GOT3 (cell line): ENCODE measurements around the gene KDM7A.

ENCODE experiments used
- DNase-seq: peaks from one replicate; lab custom pipeline; 2025; ENCODE audit warnings: mixed read lengths; lab: John Stamatoyannopoulos, UW

Gene KDM7A

DNA sequence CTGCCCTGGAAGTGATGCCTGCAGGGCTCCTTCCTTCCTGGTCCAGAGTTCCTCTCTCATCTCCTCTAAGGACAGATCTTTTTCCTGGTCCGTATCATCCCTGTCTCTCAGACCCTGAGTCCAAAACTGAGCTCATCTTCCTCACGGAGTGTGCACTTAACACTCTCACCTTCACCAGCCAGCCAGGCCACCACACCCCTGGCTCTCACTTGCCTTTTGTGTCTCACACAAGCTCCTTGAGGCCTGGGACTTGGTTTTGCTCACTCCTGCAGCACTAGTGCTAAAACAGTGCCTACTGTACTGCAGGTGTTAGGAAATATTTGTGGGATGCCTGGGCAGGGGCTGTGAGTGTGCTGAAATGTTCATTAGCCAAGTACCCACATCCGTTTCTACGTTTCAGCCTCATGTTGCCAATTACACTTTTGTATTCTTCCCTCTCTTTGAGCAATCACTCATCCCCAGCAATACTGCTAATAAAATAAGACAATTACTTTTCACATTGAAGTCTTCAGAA is 92.6 kb downstream of the KDM7A start:
- no peak for DNase-seq

DNA sequence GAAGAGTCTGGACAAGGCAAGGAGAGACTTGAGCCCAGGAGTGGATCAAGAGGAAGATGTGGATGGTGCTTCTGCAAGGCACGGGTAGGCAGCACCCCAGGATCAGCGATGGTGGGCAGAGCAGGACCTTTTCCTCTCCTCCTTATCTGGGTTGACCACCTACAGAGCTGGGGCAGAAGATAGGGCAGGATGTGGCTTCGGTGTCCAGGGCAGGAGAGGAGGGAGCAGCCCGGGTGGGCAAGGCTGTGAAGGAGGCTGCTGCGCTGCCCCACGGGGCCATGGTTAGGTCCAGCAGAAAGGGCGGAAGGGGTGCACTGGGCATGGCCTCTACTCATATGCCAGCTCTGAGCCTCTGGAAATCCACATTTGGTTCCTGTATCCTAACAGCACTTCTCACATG is 94.0 kb downstream of the KDM7A start:
- no peak for DNase-seq

DNA sequence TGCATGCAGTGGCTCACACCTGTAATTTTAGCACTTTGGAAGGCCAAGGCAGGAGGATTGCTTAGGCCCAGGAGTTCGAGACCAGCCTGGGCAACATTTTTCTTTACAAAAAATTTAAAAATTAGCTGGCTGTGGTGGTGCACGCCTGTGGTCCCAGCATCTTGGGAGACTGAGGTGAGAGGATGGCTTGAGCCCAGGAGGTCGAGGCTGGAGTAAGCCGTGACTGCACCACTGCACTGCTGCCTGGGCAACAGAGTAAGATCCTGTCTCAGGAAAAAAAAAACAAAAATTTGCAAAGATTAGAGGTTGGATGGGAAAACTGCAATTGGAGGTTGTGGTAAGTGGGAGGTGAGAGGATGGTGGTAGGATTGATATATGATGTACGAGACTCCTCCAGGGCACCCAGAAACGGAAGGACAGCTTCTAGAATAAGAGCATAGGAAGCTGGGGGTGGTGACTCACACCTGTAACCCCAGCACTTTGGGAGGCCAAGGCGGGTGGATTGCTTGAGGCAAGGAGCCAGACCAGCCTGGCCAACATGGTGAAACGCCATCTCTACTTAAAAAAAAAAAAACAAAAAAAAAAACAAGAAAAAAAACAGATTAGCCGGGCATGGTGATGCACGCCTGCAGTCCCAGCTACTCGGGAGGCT is 94.9 kb downstream of the KDM7A start:
- no peak for DNase-seq

DNA sequence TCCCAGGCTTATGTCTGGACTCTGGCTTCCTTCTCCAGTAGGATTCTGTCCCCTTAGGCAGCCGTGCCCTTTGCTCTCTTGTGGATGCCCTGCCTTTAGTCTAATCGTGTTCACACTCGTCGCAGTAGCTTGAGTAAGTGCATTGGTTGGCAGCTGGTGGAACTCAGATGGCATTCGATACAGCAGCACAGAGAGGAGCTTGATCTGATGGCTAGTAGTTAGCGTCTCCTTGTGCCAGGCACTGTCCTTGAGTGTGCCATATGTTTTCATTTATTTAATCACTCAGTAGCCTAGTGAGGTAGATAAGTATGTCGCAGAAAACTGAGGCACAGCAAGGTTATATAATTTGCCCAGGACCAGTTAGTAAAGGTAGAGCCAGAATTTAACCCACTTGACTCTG is 95.9 kb downstream of the KDM7A start:
- no peak for DNase-seq

DNA sequence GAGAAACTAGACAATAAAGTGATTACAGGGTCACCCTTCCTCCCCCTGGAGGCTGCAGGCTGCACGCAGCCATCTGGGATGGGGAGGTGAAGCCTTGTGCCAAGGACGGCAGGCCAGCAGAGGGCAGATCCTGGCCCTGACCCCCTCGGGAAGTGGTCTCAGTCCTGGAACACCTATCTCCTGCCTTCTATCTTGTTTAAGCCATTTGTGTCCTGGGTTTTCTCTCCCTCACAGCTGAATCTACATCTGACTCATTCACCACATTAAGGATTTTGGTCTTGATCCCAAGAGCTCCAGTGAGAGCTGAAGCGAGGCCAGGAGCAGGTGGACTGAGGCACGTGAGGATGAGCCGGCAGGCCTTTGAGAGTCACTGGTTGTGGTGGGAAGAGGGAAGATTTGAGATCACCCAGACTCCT is 97.7 kb downstream of the KDM7A start:
- no peak for DNase-seq

DNA sequence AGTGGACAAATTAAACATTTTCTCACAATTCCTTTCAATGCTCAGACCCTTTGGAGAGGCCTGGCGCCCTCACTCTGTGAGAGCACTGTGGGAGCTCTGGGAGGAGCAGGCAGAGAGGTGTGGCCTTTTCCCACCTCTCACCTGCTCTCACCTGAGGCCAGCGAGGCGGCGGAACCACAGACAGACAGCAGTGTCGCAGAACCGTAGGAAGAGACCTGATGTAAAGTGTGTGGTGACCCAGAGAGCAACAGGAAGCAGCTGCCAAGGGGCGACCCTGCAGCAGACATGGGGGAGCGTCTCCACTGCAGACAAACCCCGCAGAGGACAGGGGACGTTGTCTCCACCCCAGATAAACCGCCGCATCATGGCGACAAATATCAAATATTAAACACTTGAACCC is 98.4 kb downstream of the KDM7A start:
- DNase-seq, result no peak

DNA sequence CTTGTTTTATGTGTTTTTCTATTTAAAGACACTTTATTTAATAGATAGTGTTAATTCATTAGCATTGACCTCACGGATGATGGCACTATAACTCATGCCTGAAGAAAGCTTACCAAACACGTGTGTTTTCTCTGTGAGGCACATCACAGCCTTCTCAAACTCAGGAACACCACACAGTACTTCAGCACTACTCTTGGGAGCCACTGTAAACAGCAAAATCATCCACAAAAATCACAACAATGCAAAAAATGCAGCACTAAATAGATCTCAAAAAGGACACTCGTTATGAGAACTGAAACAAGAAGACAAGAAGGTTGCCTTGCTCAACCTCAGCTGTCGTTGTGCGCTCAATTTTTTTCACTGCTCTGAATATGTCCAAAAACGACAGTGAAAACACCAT is 102.0 kb downstream of the KDM7A start:
- no peak for DNase-seq

DNA sequence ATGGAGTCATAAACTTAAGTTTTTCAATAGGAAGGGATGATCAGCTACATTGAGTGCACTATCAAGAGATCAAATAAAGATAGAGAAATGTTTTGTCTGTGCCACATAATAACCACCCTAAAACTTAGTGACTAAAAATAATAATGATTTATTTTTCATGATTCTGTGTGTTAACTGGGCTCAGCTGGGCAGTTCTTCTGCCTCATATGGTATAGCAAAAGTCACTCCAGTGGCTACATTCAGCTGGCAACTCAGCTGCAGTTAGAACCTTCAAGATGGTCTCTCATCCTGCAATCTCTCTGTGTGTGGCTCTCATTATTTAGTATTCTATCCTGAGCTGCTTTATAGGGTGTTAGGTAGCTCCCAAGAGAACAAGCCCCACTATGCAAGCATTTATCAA is 106.2 kb downstream of the KDM7A start:
- DNase-seq, result no peak

DNA sequence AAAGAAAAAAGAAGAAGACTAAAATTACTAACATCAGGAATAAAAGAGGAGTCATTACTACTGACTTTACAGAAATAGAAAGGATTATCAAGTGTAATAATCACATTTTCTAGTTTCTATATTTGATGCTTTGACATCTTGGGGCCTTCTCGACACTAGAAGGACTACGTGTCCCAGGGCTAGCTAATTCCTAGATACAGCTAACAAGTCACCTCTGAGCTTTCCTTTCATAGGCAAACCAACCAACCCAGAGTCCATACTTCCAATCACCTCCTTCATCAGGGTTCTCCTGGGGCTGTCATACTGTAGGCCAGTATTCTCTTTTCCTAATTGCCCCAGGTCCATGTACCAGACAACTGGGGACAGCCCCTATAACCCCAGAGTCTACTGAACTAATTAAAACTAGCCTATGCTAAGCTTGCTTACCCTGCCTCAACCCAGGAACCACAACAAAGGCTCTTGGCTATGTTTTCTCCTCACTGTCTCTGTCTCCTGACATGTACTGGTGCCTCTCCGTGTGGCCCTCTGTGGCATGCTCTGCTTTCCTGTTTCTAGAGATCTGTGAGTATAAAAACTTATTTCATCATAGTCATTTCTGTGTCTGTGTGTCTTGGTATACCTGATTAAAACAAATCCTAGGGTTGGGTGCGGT is 107.4 kb downstream of the KDM7A start:
- DNase-seq, result no peak

DNA sequence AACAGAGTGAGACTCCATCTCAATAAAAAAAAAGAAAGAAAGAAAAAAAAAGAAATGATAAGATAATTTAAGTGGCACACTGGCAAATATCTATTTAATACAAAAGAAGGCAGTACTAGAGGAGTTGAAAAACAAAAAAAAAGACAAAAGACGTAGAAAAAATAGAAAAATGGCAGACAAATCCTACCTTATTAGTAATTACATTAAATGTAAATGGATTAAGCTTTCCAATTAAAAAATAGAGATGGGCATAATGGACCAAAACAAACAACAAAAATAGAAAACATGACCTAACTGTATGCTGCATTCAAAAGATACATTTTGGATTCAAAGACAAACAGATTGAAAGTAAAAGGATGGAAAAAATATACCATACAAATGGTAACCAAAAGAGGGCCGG is 108.8 kb downstream of the KDM7A start:
- no peak for DNase-seq

DNA sequence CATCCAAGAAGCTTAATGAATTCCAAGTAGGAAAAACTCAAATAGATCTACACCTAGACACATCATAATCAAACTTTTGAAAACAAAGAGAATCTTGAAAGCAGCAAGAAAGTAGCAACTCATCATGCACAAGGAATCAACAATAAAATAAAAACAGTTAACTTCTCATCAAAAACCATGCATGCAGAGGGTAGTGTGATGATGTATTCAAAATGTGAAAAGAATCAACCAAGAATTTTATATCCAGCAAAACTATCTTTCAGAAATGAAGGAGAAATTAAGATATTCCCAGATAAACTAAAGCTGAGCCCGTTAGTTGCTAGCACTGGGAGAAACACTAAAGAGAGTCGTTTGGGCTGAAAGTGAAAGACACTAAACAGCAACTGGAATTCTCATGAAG is 109.7 kb downstream of the KDM7A start:
- no peak for DNase-seq

DNA sequence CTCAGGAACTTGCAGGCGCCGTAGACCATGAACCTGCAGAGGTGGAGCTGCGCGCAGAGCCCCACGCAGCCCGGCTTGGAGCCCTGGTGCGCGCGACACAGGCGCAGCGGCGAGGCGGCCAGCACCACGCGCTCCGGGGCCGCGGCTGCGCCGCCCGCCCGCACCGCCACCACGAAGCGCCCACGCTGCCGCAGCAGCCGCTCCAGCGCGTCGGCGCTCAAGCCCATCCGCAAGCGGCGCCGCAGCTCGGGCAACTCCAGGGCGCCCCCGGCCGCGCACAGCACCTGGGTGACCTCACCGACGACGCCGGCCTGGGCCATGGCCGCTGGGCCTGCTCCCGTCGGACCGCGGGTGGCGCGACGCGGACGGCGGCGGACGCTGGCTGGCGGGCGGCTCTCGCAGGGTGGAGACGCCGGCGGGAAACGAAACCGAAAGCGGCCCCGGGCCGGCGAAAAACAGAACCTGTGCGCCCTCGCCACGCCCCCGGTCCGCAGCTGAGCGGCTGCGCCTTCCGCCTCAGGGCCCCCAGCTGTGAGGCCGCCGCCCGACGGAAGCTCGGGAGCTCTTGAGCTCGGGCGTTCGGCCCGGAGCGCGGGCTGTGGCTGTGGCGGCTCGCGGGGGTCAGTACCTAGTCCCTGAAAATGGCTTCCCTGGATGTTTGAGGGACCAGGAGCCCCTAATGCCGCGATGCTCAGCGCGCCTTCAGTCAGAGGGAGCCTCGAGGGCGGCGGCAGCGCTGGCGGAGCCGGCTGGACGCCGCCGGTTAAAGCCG is 114.1 kb downstream of the KDM7A start, which contains the start of gene PARP12:
TSS of gene PARP12 (minus strand) at position 424 of the 772 bp plus-strand sequence. CDS start at position 320, 104 bp downstream.
- peak; percentile 37 for DNase-seq

DNA sequence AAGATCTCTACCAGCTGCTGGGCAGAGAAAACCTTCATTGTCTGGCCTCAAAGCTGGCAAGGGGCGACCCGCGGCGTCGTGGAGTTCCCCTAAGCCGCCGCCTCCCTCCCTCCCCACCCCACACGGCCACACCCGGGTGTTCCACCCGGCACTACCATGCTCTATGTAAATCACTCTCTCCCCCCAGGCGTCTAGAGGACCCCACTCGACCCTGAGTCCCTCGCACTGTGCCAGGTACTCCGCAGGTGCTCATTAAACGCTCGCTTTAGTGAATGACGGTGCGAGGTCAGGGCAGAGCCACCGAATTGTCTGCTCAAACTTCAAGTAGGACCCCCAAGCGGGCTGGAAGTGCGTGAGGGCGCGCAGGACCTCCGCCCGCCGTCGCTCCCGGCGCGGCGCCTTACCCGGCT is 114.7 kb downstream of the KDM7A start:
- no peak for DNase-seq

DNA sequence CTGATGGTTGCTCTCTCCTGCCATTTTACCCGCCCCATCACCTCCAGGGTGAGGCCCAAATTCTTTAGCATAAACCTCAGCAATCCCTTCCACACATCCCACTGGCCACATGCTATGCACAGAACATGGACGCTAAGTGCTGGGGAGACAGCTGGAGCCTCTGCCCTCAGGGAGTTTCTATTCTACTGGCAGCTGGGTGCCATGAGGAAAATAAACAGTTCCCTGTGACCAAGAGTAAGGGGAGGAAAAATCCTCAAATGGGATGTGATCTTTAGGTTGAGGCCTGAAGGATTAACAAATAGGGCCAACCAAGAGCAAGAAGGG is 115.2 kb downstream of the KDM7A start:
- no peak for DNase-seq

DNA sequence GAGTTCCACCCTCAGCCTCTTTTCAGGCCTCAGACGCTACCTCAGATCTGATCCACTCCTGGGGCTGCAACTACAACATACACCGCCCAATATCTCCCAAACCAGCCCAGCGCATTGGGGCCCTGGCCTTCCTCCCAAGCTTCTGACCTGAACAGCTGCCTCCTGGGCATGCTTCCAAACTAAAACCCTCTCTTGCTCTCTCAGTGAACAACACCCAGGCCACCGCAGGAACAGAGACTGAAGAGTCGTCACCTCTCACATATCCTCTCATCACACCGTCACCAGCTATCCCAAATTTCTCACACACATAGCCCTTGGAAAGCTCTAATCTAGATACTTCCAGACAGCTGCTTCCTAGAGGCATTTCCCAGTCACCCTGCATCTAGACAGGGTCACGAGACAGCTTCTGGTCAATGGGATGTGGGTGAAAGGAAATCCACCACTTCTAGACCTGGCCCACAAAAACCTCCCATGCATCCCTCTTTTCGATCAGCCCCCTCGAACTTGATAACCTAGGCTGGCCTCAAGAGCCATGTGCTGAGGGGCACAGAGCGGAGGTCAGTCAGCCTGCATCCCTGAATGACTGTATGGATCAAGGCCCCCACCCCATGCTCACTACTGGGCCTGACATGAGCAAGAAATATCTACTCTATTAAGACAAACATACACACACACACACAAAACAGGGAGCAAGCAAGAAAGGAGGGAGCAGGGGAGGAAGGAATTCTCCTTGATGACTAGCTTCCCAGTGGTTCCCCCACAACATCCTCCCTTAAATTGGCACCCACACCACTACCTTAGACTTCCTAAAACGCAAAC is 115.8 kb downstream of the KDM7A start:
- DNase-seq, result no peak

DNA sequence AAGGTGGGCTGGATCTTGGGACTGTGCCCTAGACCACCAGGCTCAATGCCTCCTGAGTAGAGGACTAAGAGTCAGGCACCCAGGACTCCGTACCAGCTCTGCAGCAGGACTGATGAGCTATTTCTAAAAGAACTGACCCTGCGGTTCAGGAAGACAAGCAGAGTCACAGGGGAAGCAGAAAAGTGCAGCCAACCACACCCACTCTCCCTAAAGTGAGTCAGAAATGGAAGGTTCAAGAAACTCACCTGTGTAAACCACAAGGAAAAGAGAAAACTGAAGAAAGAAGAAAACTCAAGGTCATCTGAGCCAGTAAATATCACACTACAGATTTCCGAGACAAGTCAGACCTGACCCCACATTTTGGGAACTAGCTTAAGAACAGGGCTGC is 116.5 kb downstream of the KDM7A start:
- no peak for DNase-seq

DNA sequence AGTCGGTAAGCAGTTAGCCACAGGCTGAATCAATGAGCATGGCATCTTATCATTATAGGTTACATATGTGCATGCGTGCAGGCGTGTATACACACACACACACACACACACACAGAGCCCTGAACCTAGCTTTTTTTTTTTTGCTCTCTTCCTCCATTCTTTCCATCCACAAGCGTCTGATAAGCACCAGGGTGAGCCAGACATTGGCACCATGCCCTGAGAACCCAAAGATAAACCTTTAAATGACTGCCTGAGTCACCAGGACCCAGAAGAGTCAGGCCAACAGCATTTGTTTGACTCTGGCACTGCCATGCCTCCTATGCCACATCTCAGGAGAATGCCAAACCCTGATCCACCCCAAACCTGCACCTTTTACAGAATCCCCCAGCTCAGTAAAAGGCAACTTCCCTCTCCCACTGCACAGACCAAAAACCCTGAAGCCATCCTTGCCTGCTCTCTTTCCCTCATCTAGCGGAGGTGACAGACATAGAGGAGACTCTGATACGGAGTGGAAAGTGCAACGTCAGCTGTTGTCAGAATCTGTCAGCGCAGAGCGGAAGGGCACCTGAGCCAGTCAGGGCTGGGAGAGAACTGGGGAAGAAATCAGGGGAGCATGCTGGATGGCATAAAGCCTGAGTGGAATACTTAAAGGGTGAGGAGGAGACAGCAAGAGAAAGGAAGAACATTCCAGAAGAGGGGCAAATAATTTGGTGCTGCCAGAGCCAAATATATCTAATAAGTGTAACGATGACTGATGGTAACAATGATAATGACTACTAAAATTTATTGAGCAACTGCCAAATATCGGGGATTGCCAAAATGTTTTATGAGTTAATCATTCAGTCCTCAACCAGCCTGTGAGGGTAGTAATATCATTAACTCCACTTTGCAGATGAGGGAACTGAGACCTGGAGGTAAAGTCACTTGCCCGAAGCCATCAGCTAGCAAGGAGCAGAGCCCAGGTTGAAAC is 117.2 kb downstream of the KDM7A start:
- DNase-seq, result no peak

DNA sequence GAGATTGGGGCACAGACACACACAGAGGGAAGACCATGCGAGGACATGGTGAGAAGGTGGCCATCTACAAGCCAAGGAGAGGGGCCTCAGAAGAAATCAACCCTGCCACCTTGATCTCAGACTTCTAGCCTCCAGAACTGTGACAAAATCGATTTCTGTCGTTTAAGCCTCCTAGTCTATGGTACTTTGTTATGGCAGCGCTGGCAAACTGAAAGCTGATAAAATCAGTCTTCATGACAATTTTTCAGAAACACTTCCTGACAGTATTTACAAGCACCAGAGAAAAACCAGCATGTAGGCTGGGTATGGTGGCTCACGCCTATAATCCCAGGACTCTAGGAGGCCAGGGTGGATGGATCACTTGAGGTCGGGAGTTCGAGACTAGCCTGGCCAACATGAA is 118.3 kb downstream of the KDM7A start:
- DNase-seq, result no peak

DNA sequence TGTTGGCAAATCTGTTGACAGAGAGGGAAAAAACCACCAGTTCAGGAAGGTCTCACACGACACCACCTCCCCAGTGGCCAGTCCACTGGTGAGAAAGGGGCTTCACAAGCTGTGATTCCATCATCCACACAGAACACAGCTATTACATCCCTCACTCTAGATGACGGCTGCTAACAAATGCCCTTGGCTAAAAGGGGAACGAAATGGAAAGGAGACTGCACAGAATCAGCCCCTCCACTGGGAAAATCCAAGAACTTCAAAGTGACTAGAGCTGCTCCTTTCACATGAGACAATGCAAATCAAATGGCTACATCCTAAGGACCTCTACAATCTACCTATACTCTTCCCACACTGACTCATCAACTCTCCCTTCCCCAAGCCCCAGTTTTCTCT is 119.6 kb downstream of the KDM7A start:
- no peak for DNase-seq

DNA sequence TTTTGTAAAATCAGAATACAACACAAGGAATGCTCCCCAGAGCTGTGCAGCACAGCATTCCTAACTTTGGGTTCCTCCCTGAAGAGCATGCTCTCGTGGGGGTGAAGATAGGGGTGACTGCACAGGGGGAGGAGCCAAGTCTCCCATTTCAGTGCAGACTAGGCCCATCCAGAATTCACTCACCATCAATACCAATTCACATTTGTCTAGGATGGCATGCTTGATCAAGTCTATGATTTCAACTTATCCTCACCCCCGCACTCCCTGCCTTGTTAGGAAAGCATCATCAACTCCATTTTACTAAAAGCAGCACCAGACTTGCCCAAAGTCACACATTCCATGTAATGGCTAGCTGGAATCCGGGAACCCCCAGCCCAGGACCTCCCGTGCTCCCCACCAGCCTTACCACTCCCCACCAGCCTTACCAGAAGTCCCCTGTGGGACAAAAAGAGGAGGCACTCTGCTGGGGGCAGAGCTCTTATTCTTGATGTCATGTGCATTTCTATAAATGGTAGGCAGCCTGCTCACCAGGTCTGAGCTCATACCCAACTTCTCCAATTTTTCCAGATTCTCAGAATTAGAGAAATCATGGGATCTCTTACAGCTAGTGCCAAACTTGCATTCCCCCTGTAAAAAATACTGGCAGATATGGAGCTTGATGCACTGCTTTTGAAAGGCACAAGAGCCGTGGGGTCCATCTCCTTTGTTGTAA is 120.2 kb downstream of the KDM7A start:
- no peak for DNase-seq
